ENCODE data around the gene FBXW4. TPM values are rescaled to one million over a fixed set of nuclear protein-coding genes. Genes with fewer than 3 reads are reported as not detected.

The FBXW4 gene
- total and polyA plus RNA-seq, 10 of the 15 experiments (the other 5 are each of a cell fraction or from before 2014, with no cell fraction given) = 5.7 to 42.0 (median 27.5) TPM

DNA sequence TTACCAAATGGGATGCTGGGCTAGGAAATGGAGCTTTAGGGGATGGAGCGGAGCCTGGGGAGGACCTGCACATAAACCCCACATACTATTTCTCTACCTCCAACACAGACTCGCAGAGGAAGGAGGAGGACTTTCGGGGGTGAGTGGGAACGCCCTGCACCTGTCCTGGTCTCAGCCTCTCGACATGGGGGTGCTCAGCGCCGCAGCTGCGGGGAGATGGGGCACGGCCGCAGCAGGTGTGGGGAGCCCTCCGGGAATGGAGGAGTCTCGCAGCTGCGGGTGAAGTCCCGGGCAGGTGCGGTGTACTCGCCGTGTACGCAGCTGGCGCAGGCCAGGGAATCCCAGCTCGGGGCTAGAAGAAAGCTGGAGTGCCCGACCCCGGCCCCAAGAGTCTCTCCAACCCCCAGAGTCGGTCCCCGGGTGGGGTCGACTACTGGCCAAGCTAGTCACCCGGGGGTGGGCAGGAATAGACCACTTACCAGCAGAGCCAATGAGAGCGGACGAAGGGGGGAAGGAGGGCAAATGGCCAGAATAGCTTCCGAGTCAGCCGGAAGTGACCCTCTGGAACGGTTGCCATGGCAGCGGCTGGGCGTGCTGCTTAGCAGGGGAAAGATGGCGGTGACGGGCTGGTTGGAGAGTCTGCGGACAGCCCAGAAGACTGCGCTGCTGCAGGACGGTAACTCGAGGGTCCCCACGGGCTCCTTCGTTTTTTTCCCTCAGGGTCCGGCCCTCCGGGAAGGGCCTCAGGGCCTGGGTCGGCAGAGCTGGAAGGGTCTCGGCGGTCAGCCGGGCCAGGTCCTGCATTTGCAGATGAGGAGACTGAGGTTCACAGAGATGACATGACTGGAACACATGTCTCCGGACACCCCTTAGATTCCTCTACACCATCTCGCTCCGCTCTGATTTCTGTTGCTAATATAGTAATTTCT lies 107.0 kb downstream of the FBXW4 start, which contains the start of the genes DPCD and POLL (continued):
- TF ChIP-seq, protein P1, sequence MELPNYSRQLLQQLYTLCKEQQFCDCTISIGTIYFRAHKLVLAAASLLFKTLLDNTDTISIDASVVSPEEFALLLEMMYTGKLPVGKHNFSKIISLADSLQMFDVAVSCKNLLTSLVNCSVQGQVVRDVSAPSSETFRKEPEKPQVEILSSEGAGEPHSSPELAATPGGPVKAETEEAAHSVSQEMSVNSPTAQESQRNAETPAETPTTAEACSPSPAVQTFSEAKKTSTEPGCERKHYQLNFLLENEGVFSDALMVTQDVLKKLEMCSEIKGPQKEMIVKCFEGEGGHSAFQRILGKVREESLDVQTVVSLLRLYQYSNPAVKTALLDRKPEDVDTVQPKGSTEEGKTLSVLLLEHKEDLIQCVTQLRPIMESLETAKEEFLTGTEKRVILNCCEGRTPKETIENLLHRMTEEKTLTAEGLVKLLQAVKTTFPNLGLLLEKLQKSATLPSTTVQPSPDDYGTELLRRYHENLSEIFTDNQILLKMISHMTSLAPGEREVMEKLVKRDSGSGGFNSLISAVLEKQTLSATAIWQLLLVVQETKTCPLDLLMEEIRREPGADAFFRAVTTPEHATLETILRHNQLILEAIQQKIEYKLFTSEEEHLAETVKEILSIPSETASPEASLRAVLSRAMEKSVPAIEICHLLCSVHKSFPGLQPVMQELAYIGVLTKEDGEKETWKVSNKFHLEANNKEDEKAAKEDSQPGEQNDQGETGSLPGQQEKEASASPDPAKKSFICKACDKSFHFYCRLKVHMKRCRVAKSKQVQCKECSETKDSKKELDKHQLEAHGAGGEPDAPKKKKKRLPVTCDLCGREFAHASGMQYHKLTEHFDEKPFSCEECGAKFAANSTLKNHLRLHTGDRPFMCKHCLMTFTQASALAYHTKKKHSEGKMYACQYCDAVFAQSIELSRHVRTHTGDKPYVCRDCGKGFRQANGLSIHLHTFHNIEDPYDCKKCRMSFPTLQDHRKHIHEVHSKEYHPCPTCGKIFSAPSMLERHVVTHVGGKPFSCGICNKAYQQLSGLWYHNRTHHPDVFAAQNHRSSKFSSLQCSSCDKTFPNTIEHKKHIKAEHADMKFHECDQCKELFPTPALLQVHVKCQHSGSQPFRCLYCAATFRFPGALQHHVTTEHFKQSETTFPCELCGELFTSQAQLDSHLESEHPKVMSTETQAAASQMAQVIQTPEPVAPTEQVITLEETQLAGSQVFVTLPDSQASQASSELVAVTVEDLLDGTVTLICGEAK (IDR thresholded peaks at IDR 0.05; ENCODE audit: borderline replicate concordance) = peak; percentile 98
- TF ChIP-seq, protein P2, sequence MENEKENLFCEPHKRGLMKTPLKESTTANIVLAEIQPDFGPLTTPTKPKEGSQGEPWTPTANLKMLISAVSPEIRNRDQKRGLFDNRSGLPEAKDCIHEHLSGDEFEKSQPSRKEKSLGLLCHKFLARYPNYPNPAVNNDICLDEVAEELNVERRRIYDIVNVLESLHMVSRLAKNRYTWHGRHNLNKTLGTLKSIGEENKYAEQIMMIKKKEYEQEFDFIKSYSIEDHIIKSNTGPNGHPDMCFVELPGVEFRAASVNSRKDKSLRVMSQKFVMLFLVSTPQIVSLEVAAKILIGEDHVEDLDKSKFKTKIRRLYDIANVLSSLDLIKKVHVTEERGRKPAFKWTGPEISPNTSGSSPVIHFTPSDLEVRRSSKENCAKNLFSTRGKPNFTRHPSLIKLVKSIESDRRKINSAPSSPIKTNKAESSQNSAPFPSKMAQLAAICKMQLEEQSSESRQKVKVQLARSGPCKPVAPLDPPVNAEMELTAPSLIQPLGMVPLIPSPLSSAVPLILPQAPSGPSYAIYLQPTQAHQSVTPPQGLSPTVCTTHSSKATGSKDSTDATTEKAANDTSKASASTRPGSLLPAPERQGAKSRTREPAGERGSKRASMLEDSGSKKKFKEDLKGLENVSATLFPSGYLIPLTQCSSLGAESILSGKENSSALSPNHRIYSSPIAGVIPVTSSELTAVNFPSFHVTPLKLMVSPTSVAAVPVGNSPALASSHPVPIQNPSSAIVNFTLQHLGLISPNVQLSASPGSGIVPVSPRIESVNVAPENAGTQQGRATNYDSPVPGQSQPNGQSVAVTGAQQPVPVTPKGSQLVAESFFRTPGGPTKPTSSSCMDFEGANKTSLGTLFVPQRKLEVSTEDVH (IDR thresholded peaks at IDR 0.05; ENCODE audit: low read depth, partially characterized antibody) = peak; percentile 63
- peak; percentile 43 for TF ChIP-seq SP1 (IDR thresholded peaks at IDR 0.05; ENCODE audit: low read depth, low read length)
- TF ChIP-seq, protein P3, sequence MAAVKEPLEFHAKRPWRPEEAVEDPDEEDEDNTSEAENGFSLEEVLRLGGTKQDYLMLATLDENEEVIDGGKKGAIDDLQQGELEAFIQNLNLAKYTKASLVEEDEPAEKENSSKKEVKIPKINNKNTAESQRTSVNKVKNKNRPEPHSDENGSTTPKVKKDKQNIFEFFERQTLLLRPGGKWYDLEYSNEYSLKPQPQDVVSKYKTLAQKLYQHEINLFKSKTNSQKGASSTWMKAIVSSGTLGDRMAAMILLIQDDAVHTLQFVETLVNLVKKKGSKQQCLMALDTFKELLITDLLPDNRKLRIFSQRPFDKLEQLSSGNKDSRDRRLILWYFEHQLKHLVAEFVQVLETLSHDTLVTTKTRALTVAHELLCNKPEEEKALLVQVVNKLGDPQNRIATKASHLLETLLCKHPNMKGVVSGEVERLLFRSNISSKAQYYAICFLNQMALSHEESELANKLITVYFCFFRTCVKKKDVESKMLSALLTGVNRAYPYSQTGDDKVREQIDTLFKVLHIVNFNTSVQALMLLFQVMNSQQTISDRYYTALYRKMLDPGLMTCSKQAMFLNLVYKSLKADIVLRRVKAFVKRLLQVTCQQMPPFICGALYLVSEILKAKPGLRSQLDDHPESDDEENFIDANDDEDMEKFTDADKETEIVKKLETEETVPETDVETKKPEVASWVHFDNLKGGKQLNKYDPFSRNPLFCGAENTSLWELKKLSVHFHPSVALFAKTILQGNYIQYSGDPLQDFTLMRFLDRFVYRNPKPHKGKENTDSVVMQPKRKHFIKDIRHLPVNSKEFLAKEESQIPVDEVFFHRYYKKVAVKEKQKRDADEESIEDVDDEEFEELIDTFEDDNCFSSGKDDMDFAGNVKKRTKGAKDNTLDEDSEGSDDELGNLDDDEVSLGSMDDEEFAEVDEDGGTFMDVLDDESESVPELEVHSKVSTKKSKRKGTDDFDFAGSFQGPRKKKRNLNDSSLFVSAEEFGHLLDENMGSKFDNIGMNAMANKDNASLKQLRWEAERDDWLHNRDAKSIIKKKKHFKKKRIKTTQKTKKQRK (IDR thresholded peaks at IDR 0.05; ENCODE audit: low read depth, low read length) = 0 out of 2 replicates have a peak, but pooled peaks have one; percentile 11
- peak; percentile 62 for TF ChIP-seq SIX5 (IDR thresholded peaks at IDR 0.05; ENCODE audit: low read depth, low read length, severe bottlenecking)
- TF ChIP-seq TCF12 (IDR thresholded peaks at IDR 0.05; ENCODE audit: low read depth, low read length) = peak; percentile 99
- TF ChIP-seq TCF7 (IDR thresholded peaks at IDR 0.05; ENCODE audit: borderline replicate concordance) = no peak
- peak; percentile 67; the same call in 1 of the 2 replicates for TF ChIP-seq CREB1 (IDR thresholded peaks at IDR 0.05; ENCODE audit: low read depth)
- peak; percentile 49; the same call in 1 of the 2 replicates for TF ChIP-seq POLR2AphosphoS5 (IDR thresholded peaks at IDR 0.05; ENCODE audit: low read length)
- TF ChIP-seq, protein P4, sequence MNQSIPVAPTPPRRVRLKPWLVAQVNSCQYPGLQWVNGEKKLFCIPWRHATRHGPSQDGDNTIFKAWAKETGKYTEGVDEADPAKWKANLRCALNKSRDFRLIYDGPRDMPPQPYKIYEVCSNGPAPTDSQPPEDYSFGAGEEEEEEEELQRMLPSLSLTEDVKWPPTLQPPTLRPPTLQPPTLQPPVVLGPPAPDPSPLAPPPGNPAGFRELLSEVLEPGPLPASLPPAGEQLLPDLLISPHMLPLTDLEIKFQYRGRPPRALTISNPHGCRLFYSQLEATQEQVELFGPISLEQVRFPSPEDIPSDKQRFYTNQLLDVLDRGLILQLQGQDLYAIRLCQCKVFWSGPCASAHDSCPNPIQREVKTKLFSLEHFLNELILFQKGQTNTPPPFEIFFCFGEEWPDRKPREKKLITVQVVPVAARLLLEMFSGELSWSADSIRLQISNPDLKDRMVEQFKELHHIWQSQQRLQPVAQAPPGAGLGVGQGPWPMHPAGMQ (IDR thresholded peaks at IDR 0.05; ENCODE audit: borderline replicate concordance) = no peak
- TF ChIP-seq, protein P5, sequence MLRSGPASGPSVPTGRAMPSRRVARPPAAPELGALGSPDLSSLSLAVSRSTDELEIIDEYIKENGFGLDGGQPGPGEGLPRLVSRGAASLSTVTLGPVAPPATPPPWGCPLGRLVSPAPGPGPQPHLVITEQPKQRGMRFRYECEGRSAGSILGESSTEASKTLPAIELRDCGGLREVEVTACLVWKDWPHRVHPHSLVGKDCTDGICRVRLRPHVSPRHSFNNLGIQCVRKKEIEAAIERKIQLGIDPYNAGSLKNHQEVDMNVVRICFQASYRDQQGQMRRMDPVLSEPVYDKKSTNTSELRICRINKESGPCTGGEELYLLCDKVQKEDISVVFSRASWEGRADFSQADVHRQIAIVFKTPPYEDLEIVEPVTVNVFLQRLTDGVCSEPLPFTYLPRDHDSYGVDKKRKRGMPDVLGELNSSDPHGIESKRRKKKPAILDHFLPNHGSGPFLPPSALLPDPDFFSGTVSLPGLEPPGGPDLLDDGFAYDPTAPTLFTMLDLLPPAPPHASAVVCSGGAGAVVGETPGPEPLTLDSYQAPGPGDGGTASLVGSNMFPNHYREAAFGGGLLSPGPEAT (IDR thresholded peaks at IDR 0.05; ENCODE audit: low read depth) = peak; percentile 59; the same call in 1 of the 2 replicates
- 0 out of 2 replicates have a peak, but pooled peaks have one; percentile 42 for TF ChIP-seq CHD1 (IDR thresholded peaks at IDR 0.05; ENCODE audit: low read depth, low read length)
- TF ChIP-seq KDM1A (IDR thresholded peaks at IDR 0.05; ENCODE audit: borderline replicate concordance) = no peak
- TF ChIP-seq PAX5 (IDR thresholded peaks at IDR 0.05; ENCODE audit: borderline replicate concordance, low read depth, low read length) = 0 out of 2 replicates have a peak, but pooled peaks have one; percentile 35

All from GM12878 (cell line).